DMS79 (cell line): ENCODE measurements around the gene TIAM2.
"Not testable (repeated sequence)": the region's sequence is repeated elsewhere in the genome, so short reads cannot be mapped to it uniquely, and the experiment has no call there.

Source experiments
- DNase-seq: peaks from one replicate; lab custom pipeline; 2025; lab: John Stamatoyannopoulos, UW

The TIAM2 gene

DNA sequence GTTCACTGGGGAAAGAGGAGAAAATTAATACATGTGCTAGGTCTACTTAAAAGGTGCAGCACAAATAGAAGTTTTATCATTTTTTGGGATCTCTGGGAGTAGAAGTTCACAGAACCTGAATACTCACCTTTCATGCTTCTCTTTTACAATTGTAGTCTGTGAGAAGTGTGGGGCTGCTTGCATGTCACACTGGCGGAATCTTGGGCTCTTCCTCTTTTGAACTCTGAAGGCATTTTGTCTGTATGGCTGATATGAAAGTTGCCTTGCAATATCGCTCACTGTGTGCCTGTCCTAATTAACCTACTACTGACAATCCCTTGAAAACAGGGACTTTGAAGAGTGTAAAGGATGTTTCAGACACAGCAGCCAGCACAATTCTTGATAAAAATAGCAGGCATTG, 202.8 kb downstream of the TIAM2 start:
- DNase-seq, result no peak

DNA sequence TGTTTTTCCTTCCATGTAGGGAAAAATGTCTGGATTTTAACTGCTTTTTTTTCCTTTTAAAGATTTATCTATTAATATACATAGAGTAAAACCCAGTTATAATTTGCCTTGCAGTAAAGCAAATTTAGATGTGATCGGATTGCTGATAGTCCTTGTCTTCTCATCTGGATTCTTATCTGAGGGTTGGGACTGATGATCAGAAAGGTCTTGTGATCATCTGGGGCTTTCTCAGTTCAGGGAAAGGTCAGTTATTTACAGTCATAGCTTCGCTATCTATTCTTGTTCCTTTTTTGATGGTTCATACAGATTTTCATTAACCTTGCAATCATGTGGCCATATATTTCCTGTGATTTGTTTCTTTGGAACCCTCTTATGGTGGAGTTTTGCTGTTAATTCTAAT, 204.9 kb downstream of the TIAM2 start:
- DNase-seq, result no peak

- DNase-seq, result no peak
Observed at GRCh38 chr6:155201461-155202226, 206.5 kb downstream of the TIAM2 start.

GRCh38 chr6:155207223-155207622, 212.1 kb downstream of the TIAM2 start:
- DNase-seq, result no peak

DNA sequence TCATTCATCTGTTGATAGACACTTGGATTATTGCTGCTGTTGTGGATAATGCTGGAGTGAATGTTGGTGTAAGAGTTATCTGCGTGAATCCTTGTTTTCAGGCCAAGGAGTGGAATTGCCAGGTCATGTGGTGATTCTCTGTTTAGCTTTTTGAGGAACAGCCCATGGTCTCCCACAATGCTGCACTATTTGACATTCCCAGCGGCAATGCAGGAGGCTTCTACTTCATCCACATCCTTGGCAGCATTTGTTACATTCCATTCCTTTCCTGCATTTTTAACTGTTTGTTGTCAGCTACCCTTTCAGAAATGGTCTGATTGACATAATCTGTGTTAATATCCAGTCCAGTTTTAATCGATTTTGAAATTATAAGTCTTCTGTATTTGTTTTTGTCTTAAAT, 217.0 kb downstream of the TIAM2 start:
- no peak for DNase-seq

DNA sequence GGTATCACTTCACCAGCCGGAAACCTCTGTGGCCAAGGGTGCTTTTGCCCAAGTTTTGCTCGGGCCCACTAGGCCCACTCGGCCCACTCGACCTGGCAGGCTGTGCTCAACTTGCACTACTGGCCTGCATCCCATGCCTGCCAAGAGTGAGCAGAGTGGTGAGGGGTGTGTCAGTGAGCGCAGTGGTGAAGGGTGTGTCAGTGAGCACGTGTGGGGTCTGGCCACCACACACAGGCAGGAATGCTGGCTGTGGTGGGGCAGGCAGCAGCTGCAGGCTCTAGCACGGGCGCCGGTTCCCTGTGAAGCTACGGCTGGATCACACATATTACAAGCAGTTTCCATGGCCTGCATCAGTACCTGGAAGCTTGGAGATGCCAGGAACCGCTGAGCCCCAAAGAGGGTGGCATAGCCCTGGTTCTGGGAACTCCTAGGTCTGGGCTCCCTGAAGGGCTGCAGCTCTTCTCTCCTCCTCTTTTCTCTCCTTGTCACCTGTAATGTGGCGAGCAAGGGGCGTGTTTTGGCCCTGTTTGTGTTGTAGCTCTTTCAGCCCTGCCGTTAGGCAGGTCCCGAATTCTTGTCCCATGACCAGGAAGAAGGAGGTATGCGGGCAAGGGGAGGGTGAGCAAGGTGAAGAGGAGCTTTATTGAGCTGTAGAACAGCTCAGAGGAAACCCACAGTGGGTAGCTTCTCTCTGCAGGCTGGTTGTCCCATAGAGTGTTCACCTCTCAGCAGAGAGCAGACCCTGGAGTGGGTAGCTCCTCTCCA, 217.7 kb downstream of the TIAM2 start:
- no peak for DNase-seq

- DNase-seq, result no peak
Observed at GRCh38 chr6:155213611-155214372, 218.7 kb downstream of the TIAM2 start.

DNA sequence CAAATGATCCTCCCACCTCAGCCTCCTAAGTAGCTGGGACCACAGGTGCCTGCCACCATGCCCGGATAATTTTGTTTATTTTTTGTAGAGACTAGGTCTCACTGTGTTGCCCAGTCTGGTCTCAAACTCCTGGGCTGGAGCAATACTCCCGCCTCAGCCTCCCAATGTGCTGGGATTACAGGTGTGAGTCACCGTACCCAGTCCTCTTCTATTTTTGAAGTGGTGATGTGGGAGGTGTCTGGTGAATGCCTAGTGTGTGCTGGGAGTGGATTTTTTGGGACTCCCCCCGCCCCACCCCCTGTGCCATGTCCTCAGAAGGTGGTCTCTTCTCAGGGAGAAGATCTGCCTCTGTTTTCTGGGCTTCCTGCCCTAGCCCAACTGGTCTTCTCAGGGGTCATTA, 220.8 kb downstream of the TIAM2 start:
- DNase-seq, result no peak

DNA sequence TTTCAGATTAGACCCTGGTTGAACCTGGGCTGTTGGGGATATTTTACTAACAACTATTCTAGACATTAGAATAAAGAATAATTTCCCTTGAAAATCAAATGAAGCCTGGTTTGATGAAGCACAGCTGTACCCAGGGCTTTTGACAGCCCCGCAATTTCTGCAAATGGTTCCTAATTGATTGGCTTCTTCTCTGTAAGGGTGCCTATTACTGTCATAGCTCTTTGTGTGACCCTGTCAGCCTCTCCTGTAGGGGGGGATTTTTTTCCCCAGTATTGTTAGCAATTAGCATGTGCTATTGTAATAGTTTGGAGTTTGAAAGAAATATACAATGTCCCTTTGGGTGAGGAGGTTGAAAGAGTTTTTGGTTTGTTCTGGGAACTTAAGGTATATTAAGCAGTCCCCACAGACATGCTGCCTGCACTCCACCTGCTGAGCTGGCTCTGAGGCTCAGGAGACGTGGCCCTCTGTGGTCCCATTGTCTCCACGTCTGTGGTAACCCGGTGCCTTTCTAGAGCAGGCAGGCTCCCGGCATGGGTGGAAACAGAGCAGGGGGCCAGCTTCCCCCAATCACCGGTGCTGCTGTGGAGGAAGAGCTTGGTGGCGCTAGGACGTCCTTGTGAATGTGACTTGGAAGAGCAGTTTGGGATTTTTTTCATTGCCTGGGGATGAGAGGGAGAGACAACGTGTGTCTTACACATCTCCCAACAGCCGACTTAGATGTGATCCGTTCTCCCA, 221.4 kb downstream of the TIAM2 start:
- DNase-seq, result no peak

DNA sequence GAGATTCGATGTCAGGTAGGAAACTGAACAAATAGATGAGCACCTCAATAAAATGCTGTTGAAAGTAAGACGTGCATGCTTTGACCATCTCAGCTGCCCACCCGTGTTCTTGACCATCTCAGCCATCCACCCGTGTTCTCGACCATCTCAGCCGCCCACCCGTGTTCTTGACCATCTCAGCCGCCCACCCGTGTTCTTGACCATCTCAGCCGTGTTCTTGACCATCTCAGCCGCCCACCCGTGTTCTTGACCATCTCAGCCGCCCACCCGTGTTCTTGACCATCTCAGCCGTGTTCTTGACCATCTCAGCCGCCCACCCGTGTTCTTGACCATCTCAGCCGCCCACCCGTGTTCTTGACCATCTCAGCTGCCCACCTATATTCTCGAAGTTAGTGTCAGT, 223.6 kb downstream of the TIAM2 start:
- DNase-seq, result not testable (repeated sequence)

GRCh38 chr6:155219299-155219698, 224.2 kb downstream of the TIAM2 start:
- no peak for DNase-seq

- no peak for DNase-seq
Observed at GRCh38 chr6:155219858-155220301, 224.8 kb downstream of the TIAM2 start.

GRCh38 chr6:155221086-155221485, 226.0 kb downstream of the TIAM2 start:
- DNase-seq, result no peak

GRCh38 chr6:155222506-155222905, 227.4 kb downstream of the TIAM2 start:
- DNase-seq, result no peak

- DNase-seq, result no peak
Observed at GRCh38 chr6:155223646-155224451, 228.7 kb downstream of the TIAM2 start.

DNA sequence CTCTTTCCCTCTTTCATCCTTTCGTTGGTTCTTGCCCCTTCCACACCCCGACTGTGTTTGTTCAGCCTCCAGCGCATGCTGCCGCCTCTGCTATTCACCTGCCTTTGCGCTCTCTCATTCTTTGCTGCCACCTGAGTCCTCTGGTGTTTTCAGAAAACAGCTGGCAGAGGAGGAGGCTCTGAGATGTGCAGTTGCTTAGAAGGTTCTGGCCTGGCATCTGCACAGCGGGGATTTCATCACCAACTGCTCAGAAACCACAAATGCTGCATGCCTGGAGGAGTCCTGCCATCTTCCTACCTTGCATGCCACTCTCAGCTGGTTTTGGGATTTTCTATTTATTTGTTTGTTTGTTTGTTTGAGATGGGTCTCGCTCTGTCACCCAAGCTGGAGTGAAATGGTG, 229.5 kb downstream of the TIAM2 start:
- no peak for DNase-seq

DNA sequence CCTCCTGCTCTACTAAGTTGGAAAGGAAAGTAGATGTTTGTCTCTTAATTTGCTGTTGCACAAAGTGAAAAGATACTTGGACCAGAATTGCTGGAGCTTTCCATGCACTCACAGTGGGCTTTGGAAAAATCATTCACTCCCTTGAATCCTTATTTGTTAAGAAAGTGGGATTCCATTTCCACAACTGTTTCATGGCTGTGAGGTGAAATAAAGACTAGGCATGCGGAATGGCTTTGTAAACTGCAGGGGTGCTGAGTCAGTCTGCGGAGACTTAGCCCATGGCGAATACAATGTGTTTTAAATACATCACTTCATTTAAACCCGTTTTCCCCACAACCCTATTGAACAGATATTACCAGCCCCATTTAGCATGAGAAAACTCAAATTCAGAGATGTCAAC, 231.9 kb downstream of the TIAM2 start:
- no peak for DNase-seq

GRCh38 chr6:155228546-155229166, 233.5 kb downstream of the TIAM2 start:
- no peak for DNase-seq

GRCh38 chr6:155230975-155231374, 235.9 kb downstream of the TIAM2 start:
- not testable (repeated sequence) for DNase-seq

GRCh38 chr6:155232848-155233247, 237.7 kb downstream of the TIAM2 start:
- no peak for DNase-seq

DNA sequence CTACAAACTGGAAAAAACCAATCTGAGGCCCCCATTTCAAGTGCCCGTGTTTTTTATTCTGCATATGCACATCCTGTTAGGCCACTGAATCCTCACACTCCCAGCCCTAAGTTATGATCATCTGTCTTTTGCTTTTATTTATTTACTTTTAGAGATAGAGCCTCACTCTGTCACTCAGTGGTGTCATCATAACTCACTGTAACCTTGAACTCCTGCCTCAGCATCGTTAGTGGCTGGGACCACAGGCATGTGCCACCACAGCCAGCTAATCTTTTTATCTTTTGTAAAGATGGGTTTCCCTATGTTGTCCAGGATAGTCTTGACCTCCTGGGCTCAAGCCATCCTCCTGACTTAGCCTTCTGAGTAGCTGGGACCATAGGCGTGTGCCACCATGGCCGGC, 239.1 kb downstream of the TIAM2 start:
- no peak for DNase-seq
